ENCODE measurements around the gene XPNPEP2. TPM values are rescaled to one million over a fixed set of nuclear protein-coding genes. Genes with fewer than 3 reads are reported as not detected.

XPNPEP2 gene
- polyA plus RNA-seq, 1 of the 3 experiments (the other 2 are of a cell fraction): 0.21 TPM

DNA sequence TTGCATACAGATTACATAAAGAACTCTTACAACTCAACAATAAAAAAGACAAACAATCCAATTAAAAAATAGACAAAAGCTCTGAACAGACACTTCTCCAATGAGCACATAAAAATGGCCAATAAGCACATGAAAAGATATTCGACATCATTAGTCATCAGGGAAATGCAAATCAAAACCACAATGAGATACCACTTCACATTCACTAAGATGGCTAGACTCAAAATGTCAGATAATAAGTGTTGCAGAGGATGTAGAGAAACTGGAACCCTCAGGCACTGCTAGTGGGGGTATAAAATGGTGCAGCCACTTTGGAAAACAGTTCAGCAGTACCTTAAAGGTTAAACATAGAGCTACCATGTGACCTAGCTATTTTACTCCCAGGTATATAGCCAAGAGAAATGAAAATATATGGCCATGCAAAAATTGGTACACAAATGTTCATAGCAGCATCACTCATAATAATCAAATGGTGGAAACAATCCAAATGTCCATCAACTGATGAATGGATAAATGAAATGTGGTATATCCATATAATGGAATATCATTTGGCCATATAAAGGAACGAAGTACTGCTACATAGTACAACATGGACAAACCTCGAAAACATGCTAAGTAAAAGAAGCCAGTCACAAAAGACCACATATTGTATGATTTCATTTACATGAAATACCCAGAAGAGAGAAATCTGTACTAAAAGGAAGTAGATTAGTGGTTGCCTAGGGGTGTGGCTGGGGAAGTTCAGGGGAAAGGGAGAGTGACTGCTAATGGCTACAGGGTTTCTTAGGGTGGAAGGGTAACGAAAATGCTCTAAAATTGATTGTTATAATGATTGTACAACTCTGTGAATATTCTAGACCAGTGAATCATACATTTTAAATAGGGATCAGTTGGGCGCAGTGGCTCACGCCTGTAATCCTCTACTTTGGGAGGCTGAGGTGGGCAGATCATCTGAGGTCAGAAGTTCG is 70.3 kb downstream of the XPNPEP2 start:
- Histone ChIP-seq H3K9me3 (no peaks in the 10 kb centered on the region), H3K27me3 (ENCODE audit: insufficient read depth) (peaks cover 3% of the 10 kb centered on the region; the same call in 1 of the 2 replicates), H2AFZ (ENCODE audit: low read depth) (no peak overlapping the region), H3F3A (replicated peaks; ENCODE audit: insufficient read depth) (no peaks in the 10 kb centered on the region), H4K20me1 (ENCODE audit: insufficient read depth) (no peaks in the 10 kb centered on the region), H3K9ac (no peak overlapping the region), H3K4me1 (ENCODE audit: control insufficient read depth in 1 of 2, insufficient read depth in 2 of 2, low read depth in 1 of 2, low read length in 1 of 2) (no peaks in the 10 kb centered on the region), H3K79me2 (ENCODE audit: insufficient read depth) (no peaks in the 10 kb centered on the region), H3K4me3 (ENCODE audit: low read depth in 2 of 2, low read length in 1 of 2) (no peak overlapping the region), H3K36me3 (replicated peaks in 1 of 2; ENCODE audit: control insufficient read depth in 1 of 2, insufficient read depth in 2 of 2, low read length in 1 of 2) (peaks cover 5% of the 10 kb centered on the region in 2 experiments), H3K9me2 (no peaks in the 10 kb centered on the region), H3K27ac (ENCODE audit: low read depth in 2 of 2, low read length in 1 of 2) (no peak overlapping the region), H3K4me2 (no peak overlapping the region)
- ChIA-PET POLR2A (no interaction called here), CTCF (no interaction called here)
- 65% methylated on average over 7 of the region's 7 CpGs for WGBS (ENCODE audit: low lambda C conversion rate)
- no peak for DNase-seq
- no peak for TF ChIP-seq MEF2A (IDR thresholded peaks at IDR 0.05; ENCODE audit: borderline replicate concordance, low read depth)
- TF ChIP-seq REST (IDR thresholded peaks at IDR 0.05; ENCODE audit: low read depth, low read length): no peak
- no peak for TF ChIP-seq MXI1 (IDR thresholded peaks at IDR 0.05; ENCODE audit: low read depth, low read length)
- no peak for TF ChIP-seq TCF12 (IDR thresholded peaks at IDR 0.05)
- TF ChIP-seq YY1 (IDR thresholded peaks at IDR 0.05; ENCODE audit: low read depth): no peak

GRCh38 chrX:129813662-129814368 is 75.0 kb downstream of the XPNPEP2 start:
- Histone ChIP-seq H3F3A (replicated peaks; ENCODE audit: insufficient read depth) (no peaks in the 10 kb centered on the region), H3K4me2 (no peak overlapping the region), H3K36me3 (replicated peaks in 1 of 2; ENCODE audit: control insufficient read depth in 1 of 2, insufficient read depth in 2 of 2, low read length in 1 of 2) (peaks cover 0 to 5% of the 10 kb centered on the region in 2 experiments), H3K79me2 (ENCODE audit: insufficient read depth) (no peaks in the 10 kb centered on the region), H3K9me2 (no peaks in the 10 kb centered on the region), H3K9me3 (no peaks in the 10 kb centered on the region), H3K27ac (ENCODE audit: low read depth in 2 of 2, low read length in 1 of 2) (no peak overlapping the region), H2AFZ (ENCODE audit: low read depth) (no peak overlapping the region), H4K20me1 (ENCODE audit: insufficient read depth) (no peaks in the 10 kb centered on the region), H3K27me3 (ENCODE audit: insufficient read depth) (peaks cover 11% of the 10 kb centered on the region; the same call in 1 of the 2 replicates), H3K4me1 (ENCODE audit: control insufficient read depth in 1 of 2, insufficient read depth in 2 of 2, low read depth in 1 of 2, low read length in 1 of 2) (no peaks in the 10 kb centered on the region), H3K4me3 (ENCODE audit: low read depth in 2 of 2, low read length in 1 of 2) (no peak overlapping the region), H3K9ac (no peak overlapping the region)
- CTCF ChIA-PET: interaction anchor here (2.6 kb wide), 1 partner anchor 10 kb away, joined by 9 read pairs; no protein-coding TSS in a partner anchor
- POLR2A ChIA-PET: no interaction called here
- DNase-seq: no peak
- WGBS (ENCODE audit: low lambda C conversion rate): 46% methylated on average over 6 of the region's 6 CpGs
- no peak for TF ChIP-seq TEAD4 (IDR thresholded peaks at IDR 0.05; ENCODE audit: borderline replicate concordance, insufficient read depth)
- TF ChIP-seq GABPA (IDR thresholded peaks at IDR 0.05; ENCODE audit: low read depth): no peak
- TF ChIP-seq, protein P1, sequence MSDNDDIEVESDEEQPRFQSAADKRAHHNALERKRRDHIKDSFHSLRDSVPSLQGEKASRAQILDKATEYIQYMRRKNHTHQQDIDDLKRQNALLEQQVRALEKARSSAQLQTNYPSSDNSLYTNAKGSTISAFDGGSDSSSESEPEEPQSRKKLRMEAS (IDR thresholded peaks at IDR 0.05; ENCODE audit: low read depth): no peak
- TF ChIP-seq SIN3A (IDR thresholded peaks at IDR 0.05; ENCODE audit: borderline replicate concordance, low read depth, low read length): no peak
- TF ChIP-seq SMC3 (IDR thresholded peaks at IDR 0.05; ENCODE audit: low read depth, low read length): no peak
- TF ChIP-seq FOXM1 (IDR thresholded peaks at IDR 0.05; ENCODE audit: low read depth): no peak
- TF ChIP-seq MXI1 (IDR thresholded peaks at IDR 0.05; ENCODE audit: low read depth, low read length): no peak
- TF ChIP-seq, protein P2, sequence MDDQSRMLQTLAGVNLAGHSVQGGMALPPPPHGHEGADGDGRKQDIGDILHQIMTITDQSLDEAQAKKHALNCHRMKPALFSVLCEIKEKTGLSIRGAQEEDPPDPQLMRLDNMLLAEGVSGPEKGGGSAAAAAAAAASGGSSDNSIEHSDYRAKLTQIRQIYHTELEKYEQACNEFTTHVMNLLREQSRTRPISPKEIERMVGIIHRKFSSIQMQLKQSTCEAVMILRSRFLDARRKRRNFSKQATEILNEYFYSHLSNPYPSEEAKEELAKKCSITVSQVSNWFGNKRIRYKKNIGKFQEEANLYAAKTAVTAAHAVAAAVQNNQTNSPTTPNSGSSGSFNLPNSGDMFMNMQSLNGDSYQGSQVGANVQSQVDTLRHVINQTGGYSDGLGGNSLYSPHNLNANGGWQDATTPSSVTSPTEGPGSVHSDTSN (IDR thresholded peaks at IDR 0.05): no peak
- TF ChIP-seq IRF3 (IDR thresholded peaks at IDR 0.05; ENCODE audit: low read depth, low read length): no peak
- no peak for TF ChIP-seq CHD2 (IDR thresholded peaks at IDR 0.05; ENCODE audit: low read length, partially characterized antibody)
- no peak for TF ChIP-seq FOXJ3 (CRISPR knock-in tag; IDR thresholded peaks at IDR 0.05)
- TF ChIP-seq RXRA (IDR thresholded peaks at IDR 0.05; ENCODE audit: borderline replicate concordance, low read depth): no peak
- TF ChIP-seq, protein P3, sequence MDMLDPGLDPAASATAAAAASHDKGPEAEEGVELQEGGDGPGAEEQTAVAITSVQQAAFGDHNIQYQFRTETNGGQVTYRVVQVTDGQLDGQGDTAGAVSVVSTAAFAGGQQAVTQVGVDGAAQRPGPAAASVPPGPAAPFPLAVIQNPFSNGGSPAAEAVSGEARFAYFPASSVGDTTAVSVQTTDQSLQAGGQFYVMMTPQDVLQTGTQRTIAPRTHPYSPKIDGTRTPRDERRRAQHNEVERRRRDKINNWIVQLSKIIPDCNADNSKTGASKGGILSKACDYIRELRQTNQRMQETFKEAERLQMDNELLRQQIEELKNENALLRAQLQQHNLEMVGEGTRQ (IDR thresholded peaks at IDR 0.05; ENCODE audit: borderline replicate concordance, low read depth, low read length): no peak
- no peak for TF ChIP-seq TCF12 (IDR thresholded peaks at IDR 0.05)

Measured in SK-N-SH (cell line).